Type B pancreatic cell (in vitro differentiated cells): ENCODE results near the gene XPNPEP2. TPM values are rescaled to one million over a fixed set of nuclear protein-coding genes. Genes with fewer than 3 reads are reported as not detected.
"Not testable (repeated sequence)": the region's sequence is repeated elsewhere in the genome, so short reads cannot be mapped to it uniquely, and the experiment has no call there.

Experiments used
- DNase-seq: peaks from one replicate; pipeline ENCODE4 v3.0.0; 2021; ENCODE audit warnings: mixed read lengths; ENCODE audit not compliant: unreplicated experiment; ENCODE audit errors: extremely low spot score
- H3K27ac Mint-ChIP-seq: 2 replicates; pipeline ENCODE4 v1.8.0; 2021; ENCODE audit warnings: mild to moderate bottlenecking, mixed read lengths
- H3K27me3 Mint-ChIP-seq: 2 replicates; pipeline ENCODE4 v1.8.0; 2021; ENCODE audit warnings: mixed read lengths
- H3K36me3 Mint-ChIP-seq: 2 replicates; pipeline ENCODE4 v1.8.0; 2021; ENCODE audit warnings: mixed read lengths
- H3K4me1 Mint-ChIP-seq: one replicate; pipeline ENCODE4 v1.8.0; 2021; ENCODE audit warnings: mixed read lengths; ENCODE audit not compliant: unreplicated experiment
- H3K4me3 Mint-ChIP-seq: 2 replicates; pipeline ENCODE4 v1.8.0; 2021; ENCODE audit warnings: mild to moderate bottlenecking, mixed read lengths
- H3K9me3 Mint-ChIP-seq: 2 replicates; pipeline ENCODE4 v1.8.0; 2021; ENCODE audit warnings: mixed read lengths
- CTCF ChIP-seq: fragments of 200-600 bp; sonication (generic); conservative IDR thresholded peaks from 2 replicates; pipeline ENCODE4 v1.5.0; 2021; ENCODE audit warnings: antibody characterized with exemption, mild to moderate bottlenecking
- total RNA-seq: library from RNA; stranded (reverse); gene quantifications from 2 replicates; pipeline ENCODE4 v1.2.1, GENCODE V29; 2021; ENCODE audit warnings: low replicate concordance

The XPNPEP2 gene
- total RNA-seq, 1 donor from 2014 or later, result 1.2 TPM

GRCh38 chrX:129733335-129733734, 5.4 kb upstream of the XPNPEP2 start:
- no peak for DNase-seq
- Mint-ChIP-seq H3K36me3 (no peaks in the 10 kb centered on the region), H3K9me3 (no peaks in the 10 kb centered on the region), H3K27me3 (peaks cover 4% of the 10 kb centered on the region), H3K4me1 (peaks cover 6% of the 10 kb centered on the region), H3K27ac (no peak overlapping the region), H3K4me3 (no peak overlapping the region)
- no peak for TF ChIP-seq CTCF

- no peak for DNase-seq
- Mint-ChIP-seq H3K27ac (no peak overlapping the region), H3K36me3 (no peaks in the 10 kb centered on the region), H3K9me3 (peaks cover 5% of the 10 kb centered on the region), H3K4me1 (peaks cover 6% of the 10 kb centered on the region), H3K27me3 (peaks cover 4% of the 10 kb centered on the region), H3K4me3 (no peak overlapping the region)
- TF ChIP-seq CTCF, result no peak
Observed at GRCh38 chrX:129736491-129736890, 2.3 kb upstream of the XPNPEP2 start.

GRCh38 chrX:129737916-129738315, 863 bp upstream of the XPNPEP2 start:
- peak overlapping the region; percentile 48 for H3K27ac Mint-ChIP-seq
- H3K36me3 Mint-ChIP-seq, result no peaks in the 10 kb centered on the region
- no peak overlapping the region for H3K4me3 Mint-ChIP-seq
- H3K27me3 Mint-ChIP-seq, result peaks cover 4% of the 10 kb centered on the region
- no peak for DNase-seq
- peaks cover 5% of the 10 kb centered on the region for H3K9me3 Mint-ChIP-seq
- no peak for TF ChIP-seq CTCF
- peaks cover 6% of the 10 kb centered on the region for H3K4me1 Mint-ChIP-seq

DNA sequence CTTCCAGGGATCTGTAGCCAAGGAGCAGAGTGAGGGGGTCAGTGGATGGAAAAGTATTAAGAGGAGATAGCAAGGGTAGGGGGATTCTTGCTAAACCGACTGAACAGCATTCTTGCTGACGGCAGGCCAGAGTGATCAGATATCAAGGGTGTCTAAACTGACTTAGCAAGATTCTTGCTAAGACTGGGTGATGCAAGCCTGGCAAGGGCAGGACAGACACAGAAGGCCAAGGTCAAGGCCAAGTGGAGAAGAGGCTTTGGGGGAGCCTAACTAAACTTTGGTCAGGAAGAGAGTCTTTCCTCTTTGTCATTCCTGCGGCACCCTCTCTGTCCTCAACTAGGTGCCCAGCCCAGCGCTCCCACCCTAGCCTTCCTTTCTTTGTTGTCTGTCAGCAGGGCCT, 799 bp downstream of the XPNPEP2 start:
- TF ChIP-seq CTCF, result no peak
- Mint-ChIP-seq H3K4me3 (peak overlapping the region; percentile 76), H3K27me3 (peaks cover 4% of the 10 kb centered on the region), H3K36me3 (no peaks in the 10 kb centered on the region), H3K4me1 (peaks cover 6% of the 10 kb centered on the region), H3K27ac (peak overlapping the region; percentile 89), H3K9me3 (peaks cover 5% of the 10 kb centered on the region)
- DNase-seq, result no peak

GRCh38 chrX:129741880-129742758, 3.3 kb downstream of the XPNPEP2 start:
- Mint-ChIP-seq H3K27me3 (no peaks in the 10 kb centered on the region), H3K4me3 (peak overlapping the region; percentile 31), H3K27ac (peak overlapping the region; percentile 47), H3K4me1 (peaks cover 6% of the 10 kb centered on the region), H3K9me3 (peaks cover 5% of the 10 kb centered on the region), H3K36me3 (no peaks in the 10 kb centered on the region)
- TF ChIP-seq CTCF, result no peak
- no peak for DNase-seq

DNA sequence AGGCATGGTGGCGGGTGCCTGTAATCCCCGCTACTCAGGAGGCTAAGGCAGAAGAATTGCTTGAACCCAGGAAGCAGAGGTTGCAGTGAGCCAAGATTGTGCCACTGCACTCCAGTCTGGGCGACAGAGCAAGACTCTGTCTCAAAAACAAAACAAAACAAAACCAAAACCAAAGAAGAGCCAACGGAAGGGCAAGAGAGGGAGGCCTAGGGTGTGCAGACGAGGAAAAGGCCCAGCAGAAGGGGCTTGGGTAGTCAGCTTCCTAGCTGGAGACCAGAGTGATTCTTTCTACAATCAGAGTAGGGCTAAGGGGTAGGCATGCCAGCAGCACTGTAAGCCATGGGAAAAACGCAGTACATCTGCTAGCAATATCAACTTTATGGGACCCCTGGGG, 4.0 kb downstream of the XPNPEP2 start:
- not testable (repeated sequence) for H3K27me3 Mint-ChIP-seq, H3K9me3 Mint-ChIP-seq, DNase-seq, H3K4me1 Mint-ChIP-seq, H3K4me3 Mint-ChIP-seq, H3K36me3 Mint-ChIP-seq
- peak overlapping the region; percentile 47 for H3K27ac Mint-ChIP-seq
